HG02798 (cell line): ENCODE data around the gene GOLPH3.
A peak's percentile ranks its signal among the peaks of the same experiment; 100 is the strongest.
"Not testable (repeated sequence)": the region's sequence is repeated elsewhere in the genome, so short reads cannot be mapped to it uniquely, and the experiment has no call there.

Experiments used
- ATAC-seq: cut with Tn5 transposase; IDR thresholded peaks from one replicate; pipeline ENCODE4 v1.9.1; 2021; ENCODE audit warnings: mild to moderate bottlenecking; ENCODE audit not compliant: unreplicated experiment, poor library complexity

Gene GOLPH3

GRCh38 chr5:32143617-32144377 lies 30.3 kb downstream of the GOLPH3 start:
- no peak for ATAC-seq

GRCh38 chr5:32138839-32139493 lies 35.2 kb downstream of the GOLPH3 start:
- ATAC-seq = no peak

GRCh38 chr5:32136342-32136741 lies 37.8 kb downstream of the GOLPH3 start:
- ATAC-seq = no peak

- ATAC-seq = no peak
Measured at GRCh38 chr5:32135086-32135485, 39.0 kb downstream of the GOLPH3 start.

- no peak for ATAC-seq
Measured at GRCh38 chr5:32132757-32133156, 41.4 kb downstream of the GOLPH3 start.

GRCh38 chr5:32131604-32132003 lies 42.5 kb downstream of the GOLPH3 start:
- no peak for ATAC-seq

- ATAC-seq = no peak
Measured at GRCh38 chr5:32130865-32131264, 43.3 kb downstream of the GOLPH3 start.

GRCh38 chr5:32129074-32129598 lies 45.0 kb downstream of the GOLPH3 start:
- ATAC-seq = no peak

- ATAC-seq = no peak
Measured at GRCh38 chr5:32127711-32128110, 46.4 kb downstream of the GOLPH3 start.

GRCh38 chr5:32126691-32127090 lies 47.4 kb downstream of the GOLPH3 start:
- ATAC-seq = no peak

- no peak for ATAC-seq
Measured at GRCh38 chr5:32123889-32124676, 50.0 kb downstream of the GOLPH3 start.

- ATAC-seq = peak; percentile 53
Measured at GRCh38 chr5:32123058-32123805, 50.9 kb downstream of the GOLPH3 start.

- not testable (repeated sequence) for ATAC-seq
Measured at GRCh38 chr5:32118922-32119321, 55.2 kb downstream of the GOLPH3 start.

- ATAC-seq = no peak
Measured at GRCh38 chr5:32116574-32117313, 57.4 kb downstream of the GOLPH3 start.

GRCh38 chr5:32115985-32116384 lies 58.1 kb downstream of the GOLPH3 start:
- ATAC-seq = no peak

GRCh38 chr5:32110111-32110696 lies 63.9 kb downstream of the GOLPH3 start:
- ATAC-seq = no peak

GRCh38 chr5:32109236-32109635 lies 64.9 kb downstream of the GOLPH3 start:
- no peak for ATAC-seq

GRCh38 chr5:32108167-32108566 lies 66.0 kb downstream of the GOLPH3 start:
- ATAC-seq = no peak

- no peak for ATAC-seq
Measured at GRCh38 chr5:32107291-32107690, 66.8 kb downstream of the GOLPH3 start.
